GM15510 (cell line): Measurements from ENCODE around the gene OTULIN.

ENCODE experiments used
- POLR2A ChIP-seq: IDR thresholded peaks from 3 replicates; pipeline ENCODE4 v1.6.1; 2011; ENCODE audit warnings: borderline replicate concordance; ENCODE audit not compliant: insufficient read length; ENCODE audit errors: extremely low read depth

The OTULIN gene

DNA sequence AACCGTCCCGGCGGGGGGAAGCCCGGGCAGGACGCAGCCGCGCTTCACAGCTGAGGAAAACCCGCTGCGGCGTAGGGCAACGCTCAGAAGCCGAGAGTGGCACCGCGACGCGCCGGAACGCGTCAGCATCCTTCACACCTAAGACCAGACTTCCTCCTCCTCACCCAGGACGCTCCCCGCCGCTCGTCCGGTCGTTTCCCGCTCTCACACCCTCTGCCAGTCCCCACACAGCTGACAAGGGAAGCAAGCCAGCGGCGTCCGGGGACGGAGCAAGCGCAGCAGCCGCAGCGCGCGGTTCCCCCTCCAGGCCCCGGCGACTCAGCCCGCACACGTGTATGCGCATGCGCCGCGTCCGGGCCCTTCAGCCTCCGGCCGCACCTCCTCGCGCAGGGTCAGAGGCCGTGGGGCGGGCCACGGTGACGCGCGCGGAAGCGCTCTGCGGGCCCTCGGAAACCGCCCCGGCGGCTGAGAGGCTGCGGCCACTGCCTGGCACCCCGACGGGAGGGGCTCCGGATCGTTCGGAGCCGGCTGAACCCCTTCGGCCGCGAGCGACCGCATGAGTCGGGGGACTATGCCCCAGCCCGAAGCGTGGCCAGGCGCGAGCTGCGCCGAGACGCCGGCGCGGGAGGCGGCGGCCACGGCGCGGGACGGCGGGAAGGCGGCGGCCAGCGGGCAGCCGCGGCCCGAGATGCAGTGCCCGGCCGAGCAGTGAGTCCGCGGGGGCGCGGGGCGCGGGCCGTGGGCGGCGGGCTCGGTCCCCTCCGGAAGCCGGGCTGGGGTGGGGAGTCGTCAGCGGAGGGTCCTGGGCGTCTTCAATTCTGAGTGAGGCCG, at the start of gene OTULIN:
Gene OTULIN (plus strand): TSS at position 449 of the 831 bp plus-strand sequence. CDS start 108 bp downstream, at position 557.
- peak; percentile 83 for TF ChIP-seq POLR2A

DNA sequence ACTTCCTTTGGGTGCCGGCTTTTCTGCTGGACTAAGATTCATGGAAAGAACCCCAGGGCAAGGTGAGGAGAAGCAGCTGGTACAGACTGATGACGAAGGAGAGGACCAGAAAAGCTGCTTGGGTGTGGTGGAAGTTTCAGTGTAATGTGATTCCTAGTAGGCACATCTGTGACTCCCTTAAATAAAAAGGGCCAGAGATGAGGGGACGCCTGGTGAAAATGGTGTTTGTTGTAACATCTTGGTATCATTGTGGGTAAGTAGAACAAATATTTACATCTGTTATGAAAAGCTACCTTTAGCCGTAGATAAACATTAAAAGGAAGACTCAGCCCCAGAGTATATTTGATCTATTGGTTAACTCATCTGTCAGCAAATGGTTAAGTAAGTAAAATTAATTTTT, 49.2 kb upstream of the OTULIN start:
- TF ChIP-seq POLR2A = no peak

DNA sequence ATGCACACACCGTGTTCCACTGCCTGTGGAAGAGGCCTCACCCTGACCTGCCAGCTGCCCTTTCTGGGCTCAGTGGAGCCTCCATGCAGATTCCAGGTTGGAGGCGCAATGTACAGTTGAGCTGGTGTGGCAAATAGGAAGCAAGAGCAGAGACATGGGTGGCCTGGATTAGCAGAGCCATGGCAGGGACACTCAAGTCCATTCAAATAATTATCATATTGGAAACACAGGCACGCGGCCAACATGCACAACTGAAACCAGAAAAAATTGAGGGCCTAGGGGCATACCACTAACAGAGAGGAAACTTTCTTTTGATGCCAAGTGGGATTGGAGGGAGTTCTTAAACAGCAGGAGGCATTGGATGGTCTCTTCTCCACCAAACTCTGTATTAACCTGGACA, 47.1 kb upstream of the OTULIN start:
- TF ChIP-seq POLR2A = no peak

DNA sequence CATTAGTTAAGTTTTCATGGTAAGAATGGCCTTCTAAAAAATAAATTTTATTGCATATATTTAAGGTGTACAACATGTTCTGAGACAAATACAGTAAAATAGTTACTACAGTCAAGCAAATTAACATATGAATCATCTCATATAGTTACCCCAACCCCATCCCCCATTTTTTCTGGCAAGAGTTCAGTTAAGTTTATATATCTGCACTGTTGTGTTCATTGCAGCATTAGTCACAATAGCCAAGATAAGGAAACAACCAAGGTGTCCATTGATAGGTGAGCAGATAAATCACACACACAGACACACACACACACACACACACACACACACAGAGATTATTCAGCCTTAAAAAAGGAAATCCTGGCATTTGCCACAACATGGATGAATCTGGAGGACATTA, 37.2 kb upstream of the OTULIN start:
- no peak for TF ChIP-seq POLR2A

DNA sequence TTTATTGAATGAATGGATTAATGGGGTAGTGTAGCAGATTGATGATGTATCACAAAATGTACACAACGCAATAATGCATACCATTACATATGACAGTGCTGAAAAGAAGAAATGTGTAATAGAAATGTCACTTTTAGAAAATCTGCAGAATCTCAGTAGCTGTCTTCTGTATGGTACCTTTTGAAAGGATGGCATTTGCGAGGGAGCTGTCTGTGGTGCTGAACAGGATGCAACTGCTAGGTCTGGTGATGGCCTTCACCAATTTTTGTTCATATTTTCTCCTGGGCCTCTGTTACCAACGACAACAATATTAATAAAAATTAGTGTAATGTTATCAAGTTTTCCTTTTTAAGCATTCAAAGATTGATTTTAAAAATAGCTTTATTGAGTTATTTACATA, 36.2 kb upstream of the OTULIN start:
- no peak for TF ChIP-seq POLR2A

DNA sequence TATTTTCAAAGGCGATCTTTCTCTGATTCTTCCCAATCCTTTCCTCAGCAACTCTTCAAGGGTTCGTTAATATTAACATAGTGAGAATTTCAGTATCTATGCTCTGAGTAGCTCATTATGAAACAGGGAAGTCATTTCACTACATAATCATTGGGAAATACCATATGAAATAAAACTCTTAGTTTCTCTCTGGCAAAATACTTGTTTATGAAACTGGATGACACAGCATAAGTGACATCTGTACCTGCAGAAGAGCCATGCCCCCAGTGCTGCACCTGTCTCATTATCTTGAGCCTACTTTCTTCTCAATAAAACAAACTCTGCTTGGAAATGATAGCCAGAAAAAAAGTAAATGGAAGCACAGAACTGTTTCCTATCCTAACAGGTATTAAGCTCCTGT, 33.8 kb upstream of the OTULIN start:
- no peak for TF ChIP-seq POLR2A

DNA sequence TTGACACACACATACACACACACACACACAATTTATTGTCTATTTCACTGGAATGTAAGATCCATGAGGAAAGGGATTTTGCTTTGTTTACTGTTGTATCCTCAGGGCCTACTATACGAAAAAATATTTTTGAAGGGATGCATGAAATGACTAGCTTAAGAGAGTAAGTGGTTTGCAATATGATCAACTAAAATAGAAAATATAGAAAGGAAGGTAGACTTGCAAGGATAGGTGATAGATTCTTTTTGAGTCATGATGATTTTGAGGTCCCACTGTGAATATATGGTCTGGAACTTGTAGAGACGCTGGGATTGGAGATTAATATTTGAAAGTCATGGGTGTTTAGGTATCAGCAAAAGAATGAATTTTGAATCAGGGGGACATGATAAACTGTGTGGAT, 28.9 kb upstream of the OTULIN start:
- no peak for TF ChIP-seq POLR2A

DNA sequence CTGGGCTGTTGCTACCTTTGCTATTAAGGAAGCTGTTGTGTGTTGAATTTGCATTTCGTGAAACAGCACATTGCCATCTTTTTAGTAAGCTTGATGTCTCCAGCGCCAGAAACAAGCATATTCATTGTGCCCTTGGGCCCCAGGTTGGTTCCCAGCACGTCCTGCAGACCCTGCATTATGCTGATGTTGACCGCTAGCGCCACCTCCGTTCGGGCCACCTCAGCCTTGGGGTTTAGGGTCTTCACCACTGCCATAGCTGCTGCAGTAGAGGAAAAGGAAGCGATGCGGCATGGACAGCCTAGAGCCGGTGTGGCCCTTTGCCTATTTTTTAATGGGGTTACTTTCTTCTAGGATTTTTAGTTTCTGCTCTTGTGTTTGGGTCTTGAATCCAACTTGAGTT, 23.8 kb upstream of the OTULIN start:
- TF ChIP-seq POLR2A = no peak

DNA sequence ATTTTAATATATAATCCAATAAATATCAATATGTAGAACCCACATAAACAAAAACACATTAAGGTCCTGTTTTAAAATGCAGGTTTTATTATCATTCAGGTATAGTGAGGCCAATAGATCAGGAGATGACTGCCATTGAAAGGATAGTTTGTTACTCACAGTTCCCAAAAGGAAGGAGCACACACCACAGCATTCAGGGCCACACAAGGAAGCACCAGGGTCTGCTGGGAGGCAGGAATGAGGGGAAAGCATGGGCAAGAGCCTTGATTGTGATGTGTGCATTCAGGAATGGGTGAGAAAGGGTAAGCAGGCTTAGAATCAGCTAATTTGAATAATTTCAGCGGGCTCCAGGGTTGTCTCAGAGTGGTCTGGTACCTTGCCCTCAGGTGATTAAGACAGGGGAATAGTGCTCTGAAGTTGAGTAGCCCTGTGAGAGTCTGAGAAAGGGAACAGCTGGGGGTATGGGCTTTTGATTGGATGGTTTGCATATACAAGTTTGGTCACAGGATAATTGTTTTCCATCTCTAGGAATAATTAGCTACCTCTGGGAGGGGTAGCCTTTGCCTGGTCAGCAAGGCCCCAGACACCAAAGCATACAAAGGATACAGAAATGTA, 19.8 kb upstream of the OTULIN start:
- TF ChIP-seq POLR2A = no peak

DNA sequence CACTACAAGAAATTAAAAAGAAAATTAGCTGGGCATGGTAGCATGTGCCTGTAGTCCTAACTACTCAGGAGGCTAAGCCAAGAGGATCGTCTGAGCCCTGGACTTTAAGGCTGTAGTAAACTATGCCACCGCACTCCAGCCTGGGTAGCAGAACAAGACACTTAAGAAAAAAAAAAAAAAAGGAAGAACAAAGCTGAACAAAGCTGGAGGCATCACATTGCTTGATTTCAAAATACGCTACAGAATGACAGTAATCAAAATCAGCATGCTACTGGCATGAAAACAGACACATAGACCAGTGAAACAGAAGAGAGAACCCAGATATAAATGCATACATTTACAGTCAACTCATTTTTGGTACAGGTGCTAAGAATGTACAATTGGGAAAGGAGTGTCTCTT, 14.5 kb upstream of the OTULIN start:
- TF ChIP-seq POLR2A = no peak

DNA sequence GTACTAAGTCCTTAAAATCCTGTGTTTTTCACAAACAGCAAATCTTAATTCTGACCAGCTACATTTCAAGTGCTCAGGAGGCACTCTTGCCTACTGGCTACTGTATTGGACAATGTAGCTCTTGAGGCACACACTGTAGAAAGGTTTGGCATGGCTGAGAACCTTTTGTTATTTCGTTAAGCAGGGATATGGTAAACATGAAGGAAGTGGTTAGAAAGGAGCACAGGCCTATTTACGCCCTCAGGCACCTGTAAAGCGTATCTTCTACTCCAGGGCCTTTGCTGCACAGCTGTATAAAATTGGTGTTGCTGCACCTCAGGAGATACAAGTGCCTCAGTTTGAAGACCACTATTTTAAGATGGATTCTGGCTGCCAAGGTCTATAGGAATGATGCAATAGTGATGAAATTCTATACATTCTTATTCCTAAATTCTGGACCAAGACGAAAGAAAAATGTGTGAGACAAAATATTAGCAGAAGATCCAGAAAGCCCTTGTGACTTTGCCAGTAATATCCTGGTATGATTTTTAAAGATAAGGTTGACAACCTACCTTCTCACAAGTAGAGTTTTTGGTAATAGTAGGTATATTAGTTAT, 9.3 kb upstream of the OTULIN start:
- no peak for TF ChIP-seq POLR2A

DNA sequence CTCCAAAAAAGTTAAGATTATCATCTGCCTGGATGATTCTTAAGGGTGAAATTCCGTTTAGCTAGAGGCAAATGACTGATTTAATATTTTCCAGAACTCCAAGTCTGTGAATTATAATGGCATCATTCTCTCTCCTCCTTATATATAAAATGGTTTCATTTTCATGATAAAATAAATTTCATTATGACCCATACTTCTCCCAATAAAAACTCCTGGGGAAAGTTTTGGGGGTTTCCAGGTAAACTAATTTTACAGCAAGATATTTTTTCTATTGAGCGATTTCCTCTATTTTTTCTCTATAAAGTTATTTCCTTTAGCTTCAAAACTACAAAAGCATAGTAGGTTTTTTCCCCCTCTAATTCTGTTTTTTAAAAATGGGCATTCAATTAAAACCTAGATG, 7.6 kb upstream of the OTULIN start:
- TF ChIP-seq POLR2A = no peak

DNA sequence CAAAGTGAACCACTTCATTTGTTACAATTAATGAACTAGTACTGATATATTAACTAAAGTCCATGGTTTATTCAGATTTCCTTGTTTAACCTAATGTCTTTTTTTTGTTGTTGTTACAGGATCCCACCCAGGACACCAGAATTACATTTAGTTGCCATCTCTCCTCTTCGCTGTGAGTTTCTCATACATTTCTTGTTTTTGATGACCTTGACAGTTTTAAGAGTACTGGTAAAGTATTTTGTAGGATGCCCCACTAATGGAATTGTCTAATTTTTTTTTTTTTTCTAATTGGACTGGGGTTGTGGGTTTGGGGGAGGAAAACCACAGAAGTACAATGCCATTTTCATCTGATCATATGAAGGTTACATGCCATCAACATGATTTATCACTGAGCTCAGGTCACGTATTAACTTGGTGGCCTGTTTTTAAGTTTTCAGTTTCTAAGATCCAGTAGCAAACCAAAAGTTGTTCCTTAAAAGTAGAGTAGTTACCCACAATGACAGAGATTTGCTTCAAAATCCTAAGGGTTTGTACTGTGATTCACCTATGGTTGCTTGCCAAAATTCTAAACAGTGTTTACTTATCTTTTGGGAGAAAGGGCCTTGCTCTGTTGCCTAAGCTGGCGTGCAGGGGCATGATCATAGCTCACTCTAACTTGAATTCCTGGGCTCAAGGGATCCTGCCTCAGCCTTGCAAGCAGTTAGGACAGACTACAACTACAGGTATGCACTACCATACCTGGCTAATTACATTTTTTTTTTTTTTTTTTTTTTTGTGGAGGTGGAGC, 4.5 kb upstream of the OTULIN start:
- no peak for TF ChIP-seq POLR2A

DNA sequence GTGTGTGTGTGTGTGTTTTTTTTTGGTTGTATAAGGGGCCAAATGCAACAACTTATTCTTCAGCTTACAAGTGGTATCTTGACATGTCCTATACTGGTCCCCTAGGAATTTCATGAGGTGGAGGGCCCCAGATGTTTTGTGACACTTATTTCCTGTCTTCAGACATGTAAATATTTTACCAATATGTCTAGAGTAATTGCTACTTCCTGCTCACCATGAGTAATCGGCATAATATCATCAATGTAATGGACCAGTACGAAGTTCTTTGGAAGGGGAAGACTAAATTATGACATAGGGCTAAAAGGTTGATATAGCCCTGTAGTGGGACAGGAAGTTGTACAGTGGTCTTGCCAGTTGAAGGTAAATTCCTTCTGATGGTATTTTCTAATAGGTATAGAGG, 3.7 kb upstream of the OTULIN start:
- no peak for TF ChIP-seq POLR2A

DNA sequence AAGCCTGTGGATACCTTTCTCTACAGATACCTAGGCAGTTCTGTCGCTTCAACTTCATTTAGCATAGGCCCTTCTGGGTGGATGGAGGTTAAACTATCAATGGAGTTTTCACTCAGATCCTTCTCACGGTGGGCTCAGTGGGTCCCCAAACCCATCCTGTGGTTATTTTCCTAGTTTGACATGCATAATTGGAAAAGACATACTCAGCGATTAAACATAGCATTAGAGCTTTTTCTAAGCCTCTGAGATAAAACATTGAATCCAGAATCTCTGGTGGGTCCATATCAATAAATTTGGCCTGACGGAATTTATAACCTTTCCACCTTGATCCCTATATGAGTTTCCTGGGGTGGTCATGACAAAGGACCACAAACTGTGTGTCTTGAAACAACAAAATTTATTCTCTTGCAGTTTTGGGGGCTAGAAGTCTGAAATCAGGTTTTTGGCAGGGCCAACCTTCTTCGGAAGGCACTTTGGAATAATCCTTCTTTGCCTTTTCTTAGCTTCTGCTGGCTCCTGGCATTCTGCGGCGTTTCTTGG, 1.7 kb upstream of the OTULIN start:
- no peak for TF ChIP-seq POLR2A

DNA sequence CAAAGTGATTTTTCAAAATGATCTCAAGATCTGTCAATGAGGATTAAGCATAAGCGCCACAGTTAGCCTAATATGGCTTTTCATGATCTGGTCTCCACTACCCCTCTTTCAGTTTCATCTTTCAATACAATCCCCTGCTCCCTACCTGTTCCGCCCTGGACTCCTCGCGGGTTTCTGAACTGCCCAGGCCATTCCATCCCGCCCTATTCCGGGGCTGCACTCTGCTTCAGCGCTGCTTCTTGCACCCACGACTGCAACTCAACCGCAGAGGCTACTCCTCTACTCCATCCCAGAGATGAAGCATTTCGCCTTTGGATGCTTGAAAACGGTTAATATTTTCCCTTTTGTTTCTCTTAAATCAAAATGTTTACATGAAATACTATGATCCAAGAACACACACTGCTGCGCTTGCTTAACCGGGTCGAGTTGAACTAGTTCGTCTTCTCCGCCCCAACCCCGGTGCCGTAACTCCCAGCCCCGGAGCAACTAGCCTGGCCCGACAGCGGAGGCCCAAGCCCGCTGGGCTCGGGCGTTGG, 716 bp upstream of the OTULIN start:
- TF ChIP-seq POLR2A = no peak
